Jurkat, Clone E6-1 (cell line): Measurements from ENCODE around the gene SLC6A2.

Source experiments
- DNase-seq: peaks from one replicate; pipeline ENCODE4 v3.0.0-alpha.2; 2011; ENCODE audit warnings: low read depth, low spot score
- H3K4me3 ChIP-seq: 2 replicates; pipeline ENCODE4 v1.5.1; 2011; ENCODE audit warnings: mild to moderate bottlenecking, low read length, control low read depth, moderate library complexity

SLC6A2 gene

DNA sequence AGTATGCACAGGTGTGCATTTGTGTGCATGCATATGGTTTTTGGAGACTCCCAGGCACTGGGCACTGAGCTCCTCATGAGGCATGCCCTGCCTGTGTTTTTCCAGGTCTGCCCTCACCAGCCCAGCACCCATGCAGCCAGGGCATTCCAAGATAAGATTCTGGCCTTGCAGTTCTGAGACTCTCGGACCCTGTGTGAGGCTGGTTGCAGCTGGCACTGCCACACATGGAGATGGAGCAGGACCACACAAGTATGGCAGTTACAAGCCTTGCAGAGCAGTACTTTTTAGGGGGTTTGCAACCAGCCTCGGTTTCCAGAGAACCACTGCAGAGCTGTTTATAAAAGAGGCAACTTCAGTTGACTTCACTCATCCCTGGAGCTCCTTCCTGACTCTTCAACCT lies 10.2 kb downstream of the SLC6A2 start:
- DNase-seq = no peak

DNA sequence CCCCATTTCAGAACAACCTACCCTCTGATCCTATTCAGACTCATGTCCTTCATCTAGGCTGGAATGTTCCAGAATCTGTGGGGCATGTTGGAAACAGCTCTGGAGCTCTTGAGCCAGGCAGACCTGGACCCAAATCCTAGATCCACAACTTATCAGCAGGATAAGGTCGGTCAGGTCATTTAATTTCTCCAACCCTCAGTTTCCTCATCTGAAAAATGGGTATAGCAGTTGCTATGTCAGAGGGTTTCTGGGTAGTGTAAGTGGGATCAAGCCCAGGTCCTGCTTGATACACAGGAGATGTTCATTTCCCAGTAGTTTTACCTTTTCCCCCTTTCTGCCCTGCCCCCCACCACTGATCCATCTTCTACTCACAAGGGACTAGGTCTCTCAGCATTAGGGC lies 12.0 kb downstream of the SLC6A2 start:
- H3K4me3 ChIP-seq = no peak overlapping the region
- no peak for DNase-seq

More for the DNA sequence above, 10.2 kb downstream of the SLC6A2 start:
- no peak overlapping the region for H3K4me3 ChIP-seq

DNA sequence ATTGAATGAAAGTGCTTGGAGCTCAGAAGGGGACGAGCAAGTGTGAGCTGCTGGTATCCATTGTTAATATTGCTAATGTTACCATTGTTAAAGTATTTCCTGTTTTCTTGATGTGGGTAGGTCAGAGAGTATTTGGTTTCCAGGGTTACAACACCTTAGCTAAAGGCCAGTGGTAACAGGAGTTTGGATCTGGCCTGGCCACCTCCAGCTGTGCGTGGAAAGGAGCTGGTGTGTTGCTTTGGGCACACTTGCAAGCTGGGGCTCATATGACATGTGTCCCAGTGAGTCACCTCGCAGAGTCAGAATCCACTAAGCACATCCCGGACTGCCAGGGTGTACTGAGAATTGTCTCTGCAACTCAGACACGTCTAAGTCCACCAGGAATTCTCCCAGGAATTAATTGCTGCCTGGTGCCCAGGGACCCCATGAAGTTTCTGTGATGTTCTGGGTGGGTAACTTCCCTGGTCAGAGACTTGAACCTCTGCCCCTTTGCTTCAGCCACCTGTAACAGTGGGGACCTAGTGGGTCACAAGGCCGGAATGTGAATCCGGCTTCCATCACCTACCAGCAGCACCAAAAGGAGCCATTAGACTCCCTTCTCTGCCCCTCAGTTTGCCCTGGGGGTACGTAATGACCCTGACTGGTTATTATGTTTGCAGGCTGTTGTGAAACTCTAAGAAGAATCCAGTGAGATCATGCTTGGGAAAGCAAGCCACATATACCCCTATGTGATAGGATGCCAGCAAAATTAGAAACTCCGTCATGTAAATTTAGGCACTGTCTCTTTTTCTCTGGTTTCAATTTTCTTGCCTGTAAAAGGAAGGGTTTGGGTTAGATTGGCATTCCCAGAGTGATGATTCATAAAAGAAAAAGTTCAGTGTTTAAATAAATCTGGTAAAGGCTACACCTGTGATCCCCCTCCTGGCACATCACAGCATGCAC lies 12.8 kb downstream of the SLC6A2 start:
- no peak overlapping the region for H3K4me3 ChIP-seq
- no peak for DNase-seq

DNA sequence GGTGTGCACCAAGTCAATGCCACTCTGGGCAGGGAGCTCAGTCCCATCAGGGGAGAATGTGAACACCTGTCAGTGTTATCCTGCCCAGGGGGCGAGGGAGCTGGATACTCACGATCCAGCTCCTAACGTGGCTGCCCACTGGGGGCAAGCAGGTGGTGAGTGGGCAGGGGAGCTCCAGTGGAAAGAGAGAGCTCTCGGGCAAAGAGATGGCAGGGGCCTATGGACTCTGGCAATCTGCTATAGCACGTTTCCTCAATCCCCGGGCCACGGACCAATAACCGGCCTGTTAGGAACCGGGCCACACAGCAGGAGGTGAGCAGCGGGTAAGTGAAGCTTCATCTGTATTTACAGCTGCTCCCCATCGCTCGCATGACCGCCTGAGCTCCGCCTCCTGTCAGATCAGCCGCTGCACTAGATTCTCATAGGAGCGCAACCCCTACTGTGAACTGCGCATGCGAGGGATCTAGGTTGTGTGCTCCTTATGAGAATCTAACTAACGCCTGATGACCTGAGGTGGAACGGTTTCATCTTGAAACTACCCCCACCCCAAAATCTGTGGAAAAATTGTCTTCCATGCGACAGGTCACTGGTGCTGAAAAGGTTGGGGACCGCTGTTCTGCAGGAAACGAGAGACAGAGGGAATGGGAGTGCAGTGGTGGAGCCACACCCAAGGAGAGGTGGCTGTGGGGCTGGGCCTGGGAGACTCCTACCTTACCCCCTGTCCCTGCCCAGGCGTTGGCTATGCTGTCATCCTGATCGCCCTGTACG lies 15.6 kb downstream of the SLC6A2 start:
- no peak overlapping the region for H3K4me3 ChIP-seq
- DNase-seq = no peak

DNA sequence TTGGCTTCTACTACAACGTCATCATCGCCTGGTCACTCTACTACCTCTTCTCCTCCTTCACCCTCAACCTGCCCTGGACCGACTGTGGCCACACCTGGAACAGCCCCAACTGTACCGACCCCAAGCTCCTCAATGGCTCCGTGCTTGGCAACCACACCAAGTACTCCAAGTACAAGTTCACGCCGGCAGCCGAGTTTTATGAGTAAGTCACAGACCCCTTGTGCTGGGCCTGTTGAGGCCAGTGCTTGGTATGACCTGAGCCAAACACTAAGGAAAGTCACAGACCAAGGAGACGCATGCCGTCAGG lies 16.1 kb downstream of the SLC6A2 start:
- no peak overlapping the region for H3K4me3 ChIP-seq
- no peak for DNase-seq

DNA sequence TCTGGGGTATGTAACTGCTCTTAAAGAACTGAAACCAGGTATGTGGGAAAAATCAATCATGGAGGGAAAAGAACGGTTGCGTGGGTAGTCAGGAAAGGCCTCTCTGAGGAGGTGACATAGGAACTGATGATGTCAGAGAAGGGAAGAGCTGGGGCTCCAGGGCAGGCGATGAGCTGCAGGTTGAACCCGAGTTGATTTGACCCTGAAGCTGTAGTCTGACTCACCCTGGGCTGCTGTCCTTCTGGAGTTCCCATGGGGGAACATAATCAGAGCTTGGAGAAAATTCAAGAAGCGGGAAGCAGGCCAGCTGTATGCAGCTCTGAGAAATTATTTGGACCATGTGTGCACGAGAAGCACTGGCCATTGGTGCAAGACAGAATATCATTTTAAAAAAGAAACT lies 16.7 kb downstream of the SLC6A2 start:
- no peak for DNase-seq
- no peak overlapping the region for H3K4me3 ChIP-seq

DNA sequence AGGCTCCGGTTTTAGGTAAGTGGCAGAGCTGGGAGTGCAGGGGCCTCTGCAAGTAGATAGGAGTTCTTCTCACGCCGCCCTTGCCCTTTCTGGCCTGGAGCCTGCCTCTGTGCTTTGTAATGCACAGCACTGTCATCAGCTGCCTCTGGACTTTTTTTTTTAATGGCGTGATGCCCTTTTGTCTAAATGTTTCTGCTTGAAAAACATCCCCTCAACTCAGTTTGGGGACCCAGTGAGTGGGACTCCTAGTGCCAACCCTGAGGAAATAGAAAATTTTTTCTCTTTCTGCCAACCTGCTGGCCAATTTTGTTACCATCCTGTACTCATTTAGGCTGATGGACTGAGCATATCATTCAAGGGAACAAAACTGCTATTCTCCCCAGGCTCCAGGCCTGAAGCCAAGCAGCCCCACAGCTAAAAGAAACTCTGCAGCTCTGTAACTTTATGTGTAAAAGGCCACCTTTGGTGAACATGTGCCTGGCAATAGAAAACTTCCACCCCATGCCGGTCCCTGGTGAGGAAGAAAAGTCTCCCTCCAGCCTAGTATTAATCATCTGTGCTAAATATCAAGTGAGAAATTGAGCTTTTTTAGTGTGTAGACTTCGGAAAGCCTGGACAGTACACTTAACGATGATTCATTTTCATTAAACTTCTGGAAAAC lies 22.5 kb downstream of the SLC6A2 start:
- DNase-seq = no peak
- no peak overlapping the region for H3K4me3 ChIP-seq

DNA sequence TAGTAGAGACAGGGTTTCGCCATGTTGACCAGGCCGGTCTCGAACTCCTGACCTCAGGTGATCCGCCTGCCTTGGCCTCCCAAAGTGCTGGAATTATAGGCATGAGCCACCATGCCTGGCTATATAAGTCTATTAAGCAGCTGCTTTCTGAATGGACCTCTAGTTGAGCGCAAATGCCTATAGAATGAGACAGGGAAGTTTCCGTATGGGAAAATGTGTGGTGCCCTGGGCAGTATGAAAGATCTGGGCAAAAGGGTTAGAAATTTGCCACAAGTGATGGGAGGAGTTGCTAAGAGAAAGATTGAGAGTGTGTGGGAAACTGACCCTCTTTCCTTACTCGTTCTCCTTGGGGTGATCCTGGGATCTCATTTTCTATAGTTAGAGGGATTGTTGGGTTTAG lies 26.3 kb downstream of the SLC6A2 start:
- H3K4me3 ChIP-seq = no peak overlapping the region
- no peak for DNase-seq

DNA sequence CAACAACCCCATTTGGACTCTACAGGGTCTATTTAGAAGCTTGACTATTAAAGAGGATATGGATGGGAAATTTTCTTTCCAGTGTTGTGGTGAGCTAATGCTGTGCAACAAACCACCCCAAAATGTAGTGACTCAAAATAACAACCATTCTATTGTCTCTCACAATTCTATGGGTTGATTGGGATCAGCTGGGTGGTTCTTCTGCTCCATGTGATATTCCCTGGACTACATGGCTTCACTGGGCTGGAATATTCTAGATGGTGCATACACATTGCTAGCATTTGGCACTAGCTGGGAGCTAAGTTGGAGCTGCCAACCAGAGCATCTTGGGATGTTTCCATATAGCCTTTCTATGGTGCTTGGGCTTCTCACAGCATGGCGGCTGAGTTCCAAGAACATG lies 30.2 kb downstream of the SLC6A2 start:
- no peak for DNase-seq
- no peak overlapping the region for H3K4me3 ChIP-seq

DNA sequence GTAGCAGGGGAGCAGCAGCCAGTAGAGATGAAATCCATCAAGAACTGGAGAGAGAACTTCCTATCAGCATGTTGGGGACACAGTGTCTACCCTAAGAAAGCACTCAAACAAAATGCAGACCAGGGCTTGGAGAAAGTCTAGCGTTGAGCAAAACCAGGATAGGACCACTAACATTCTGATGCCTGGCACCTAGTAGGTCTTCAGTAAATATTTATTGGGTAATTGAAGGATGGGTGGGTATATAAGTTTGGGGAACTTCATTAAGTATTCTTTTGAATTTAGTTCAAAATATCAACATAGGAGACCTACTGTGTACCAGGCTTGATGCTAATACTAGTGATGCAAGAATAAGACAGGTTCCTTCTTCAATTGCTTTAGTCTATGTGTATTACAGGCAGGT lies 30.9 kb downstream of the SLC6A2 start:
- DNase-seq = no peak
- H3K4me3 ChIP-seq = no peak overlapping the region

DNA sequence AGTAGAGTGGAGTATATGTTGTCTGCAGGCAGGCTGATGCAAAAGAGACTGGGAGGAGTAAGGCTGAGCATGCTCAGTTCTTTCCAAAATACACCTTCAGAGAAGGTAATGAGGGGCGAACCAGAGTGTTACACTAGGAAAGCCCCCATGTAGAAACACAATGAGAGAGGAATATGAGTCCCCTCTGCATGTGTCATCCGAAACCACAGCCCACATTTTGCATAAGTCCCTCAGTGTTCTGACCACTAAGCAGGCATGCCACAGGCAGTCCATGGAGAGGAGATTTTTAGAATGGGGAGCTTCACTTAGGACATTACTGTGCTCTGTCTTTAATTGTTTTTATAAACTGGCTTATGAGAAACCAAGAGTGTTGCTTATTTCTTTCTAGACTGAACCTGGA lies 32.0 kb downstream of the SLC6A2 start:
- no peak for DNase-seq
- H3K4me3 ChIP-seq = no peak overlapping the region

DNA sequence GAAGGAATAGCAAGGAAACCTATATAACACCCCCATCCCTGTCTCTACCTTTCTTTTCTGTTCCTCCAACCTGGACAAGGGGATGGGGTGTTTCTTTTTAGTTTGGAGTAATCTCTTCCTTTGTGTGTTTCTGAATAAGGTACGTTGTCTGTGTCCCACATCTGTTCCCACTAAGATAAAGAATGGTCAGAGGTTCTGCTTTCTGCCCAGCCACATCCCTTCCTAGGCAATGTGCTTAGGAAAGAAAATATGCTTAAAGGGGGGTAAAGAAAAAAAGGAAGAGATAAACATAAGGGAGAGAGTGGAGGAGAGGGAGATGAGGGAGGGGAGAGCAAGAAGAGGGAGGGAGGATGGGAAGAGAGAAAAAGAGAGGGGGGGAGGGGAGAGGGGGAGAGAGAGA lies 35.1 kb downstream of the SLC6A2 start:
- DNase-seq = no peak

DNA sequence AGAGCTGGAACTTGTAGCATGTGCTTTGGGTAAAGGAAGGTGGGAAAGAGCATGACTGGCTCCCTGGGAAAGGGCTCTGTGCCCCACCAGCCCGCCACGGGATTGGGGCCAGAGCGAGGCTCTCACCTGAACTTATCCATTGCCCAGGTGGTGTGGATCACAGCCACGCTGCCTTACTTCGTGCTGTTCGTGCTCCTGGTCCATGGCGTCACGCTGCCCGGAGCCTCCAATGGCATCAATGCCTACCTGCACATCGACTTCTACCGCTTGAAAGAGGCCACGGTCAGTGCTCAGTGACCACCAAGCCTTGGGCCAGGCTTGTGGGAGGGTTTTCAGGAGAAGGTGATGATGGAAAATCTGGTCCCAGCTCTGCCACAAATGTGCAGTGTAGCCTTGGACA lies 36.0 kb downstream of the SLC6A2 start:
- no peak for DNase-seq
- no peak overlapping the region for H3K4me3 ChIP-seq

More for the DNA sequence above, 35.1 kb downstream of the SLC6A2 start:
- H3K4me3 ChIP-seq = no peak overlapping the region

DNA sequence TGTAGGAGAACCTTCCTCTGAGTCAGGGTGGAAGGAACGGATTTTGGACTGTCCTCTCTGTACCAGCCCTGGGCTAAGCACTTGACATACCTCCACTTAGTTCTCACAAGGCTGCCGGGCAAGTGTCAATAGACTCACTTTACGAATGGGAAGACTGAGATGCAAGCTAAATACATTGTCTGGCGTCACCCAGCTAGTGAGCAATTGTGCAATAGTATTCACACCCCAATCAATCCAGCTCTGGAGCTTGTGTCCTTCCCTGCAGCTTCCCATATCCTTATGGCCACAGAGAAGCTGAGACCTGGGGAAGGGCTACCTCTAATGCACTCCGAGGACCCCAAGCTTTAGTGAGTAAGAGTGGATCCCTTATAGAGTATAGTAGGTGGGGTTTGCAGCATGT lies 39.8 kb downstream of the SLC6A2 start:
- H3K4me3 ChIP-seq = no peak overlapping the region
- DNase-seq = no peak

DNA sequence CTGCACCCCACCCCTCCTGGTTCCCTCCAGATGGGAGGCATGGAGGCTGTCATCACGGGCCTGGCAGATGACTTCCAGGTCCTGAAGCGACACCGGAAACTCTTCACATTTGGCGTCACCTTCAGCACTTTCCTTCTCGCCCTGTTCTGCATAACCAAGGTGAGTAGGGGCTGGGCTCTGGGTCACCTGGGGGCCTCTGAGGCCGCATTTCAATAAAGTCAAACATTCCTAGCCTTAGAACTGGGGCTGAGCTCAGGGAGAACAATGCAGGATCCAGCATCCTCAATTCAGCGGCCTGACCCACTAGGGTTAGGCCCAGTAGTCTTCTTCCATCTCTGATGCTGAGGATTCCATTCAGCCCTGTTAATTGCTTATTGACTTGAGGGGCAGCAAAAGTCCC lies 42.1 kb downstream of the SLC6A2 start:
- DNase-seq = no peak
- no peak overlapping the region for H3K4me3 ChIP-seq

DNA sequence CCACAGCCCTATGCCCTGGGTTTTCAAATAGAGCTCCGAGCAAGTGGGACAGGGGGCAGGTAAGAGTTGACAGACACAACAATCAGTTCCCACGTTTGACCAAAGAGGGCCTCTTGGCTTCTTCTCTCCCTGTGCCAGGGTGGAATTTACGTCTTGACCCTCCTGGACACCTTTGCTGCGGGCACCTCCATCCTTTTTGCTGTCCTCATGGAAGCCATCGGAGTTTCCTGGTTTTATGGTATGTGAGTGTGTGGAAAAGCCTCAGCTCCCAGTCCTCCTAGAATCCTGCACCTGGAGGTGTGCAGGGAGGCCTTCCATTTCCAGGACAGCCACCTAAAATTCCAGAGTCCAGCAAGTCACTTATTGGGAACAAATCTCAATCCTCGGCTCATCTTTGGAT lies 42.5 kb downstream of the SLC6A2 start:
- no peak for DNase-seq
- H3K4me3 ChIP-seq = no peak overlapping the region

DNA sequence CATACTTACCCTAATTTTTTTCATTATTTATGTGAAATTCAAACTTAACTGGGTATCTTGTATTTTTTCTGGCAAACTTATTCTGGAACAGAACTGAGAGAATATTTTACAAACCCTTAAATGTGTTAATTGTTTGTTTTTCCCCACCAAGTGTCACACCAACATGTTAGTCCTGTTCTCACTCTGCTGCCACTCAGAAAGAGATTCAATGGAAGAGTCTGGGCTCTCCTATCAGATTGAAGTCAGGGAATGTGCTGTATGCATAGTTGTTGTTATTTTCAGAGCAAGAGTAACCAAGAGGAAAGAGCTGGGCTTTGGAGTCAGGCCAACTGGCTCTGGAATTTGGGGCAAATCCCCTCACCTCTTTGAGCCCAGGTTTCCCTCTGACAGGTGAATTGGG lies 43.2 kb downstream of the SLC6A2 start:
- no peak overlapping the region for H3K4me3 ChIP-seq
- no peak for DNase-seq

DNA sequence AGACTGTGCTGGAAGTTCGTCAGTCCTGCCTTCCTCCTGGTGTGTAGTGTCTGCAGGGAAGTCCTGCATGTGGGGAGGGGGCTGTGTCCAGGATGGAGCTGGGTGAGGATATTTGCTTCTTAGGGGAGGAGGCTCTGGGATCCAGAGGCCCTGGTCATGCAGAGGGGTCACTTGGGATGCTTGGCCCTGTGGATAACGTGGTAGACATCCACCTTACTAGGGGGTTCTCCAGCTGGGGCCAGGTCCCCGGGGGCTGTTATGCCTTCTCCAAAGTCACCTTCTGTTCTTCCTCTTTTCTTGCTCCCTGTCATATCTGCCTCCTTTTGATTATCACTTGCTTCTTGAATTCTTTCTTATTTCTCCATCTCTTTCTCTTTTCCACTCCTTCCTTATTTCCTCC lies 43.8 kb downstream of the SLC6A2 start:
- no peak for DNase-seq
- no peak overlapping the region for H3K4me3 ChIP-seq

DNA sequence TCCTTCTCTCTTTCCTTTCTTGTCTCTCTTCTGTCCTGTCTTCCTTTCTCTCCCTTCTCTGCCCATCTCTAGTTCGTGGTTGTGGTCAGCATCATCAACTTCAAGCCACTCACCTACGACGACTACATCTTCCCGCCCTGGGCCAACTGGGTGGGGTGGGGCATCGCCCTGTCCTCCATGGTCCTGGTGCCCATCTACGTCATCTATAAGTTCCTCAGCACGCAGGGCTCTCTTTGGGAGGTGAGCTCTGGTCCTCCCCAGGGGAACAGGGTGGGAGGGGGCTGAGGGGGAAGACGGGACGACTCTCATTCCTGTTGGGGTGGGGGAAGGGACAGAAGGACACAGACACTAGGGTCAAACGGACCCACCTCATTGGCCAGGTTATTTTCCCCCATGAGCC lies 44.3 kb downstream of the SLC6A2 start:
- no peak overlapping the region for H3K4me3 ChIP-seq
- no peak for DNase-seq

DNA sequence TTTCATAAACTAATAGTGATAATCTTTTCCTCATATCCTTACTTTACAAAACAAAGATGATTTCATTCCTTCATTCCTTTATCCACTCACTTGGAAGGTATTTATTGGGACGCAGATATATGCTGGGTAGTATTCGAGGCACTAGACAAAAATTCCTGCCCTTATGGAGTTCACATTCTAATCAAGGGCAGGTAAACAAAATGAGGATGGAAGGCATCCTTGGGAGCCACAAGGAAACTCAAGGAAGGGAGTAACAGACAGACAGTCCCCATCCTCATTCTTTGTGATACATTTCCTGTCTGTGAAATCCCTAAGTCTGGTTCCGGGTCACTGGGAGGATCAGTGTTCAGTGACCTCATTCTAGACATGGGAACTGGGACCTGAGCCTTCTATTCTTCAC lies 45.2 kb downstream of the SLC6A2 start:
- no peak for DNase-seq
- H3K4me3 ChIP-seq = no peak overlapping the region
